ENCODE measurements around the gene ENTHD1.
"Not testable (repeated sequence)": the region's sequence is repeated elsewhere in the genome, so short reads cannot be mapped to it uniquely, and the experiment has no call there.

ENTHD1 gene

GRCh38 chr22:39913886-39914285, 20.3 kb upstream of the ENTHD1 start:
- H3K27me3 Mint-ChIP-seq (ENCODE audit: low read depth), result no peaks in the 10 kb centered on the region
- H3K27ac Mint-ChIP-seq, result peak overlapping the region; percentile 19
- H3K36me3 Mint-ChIP-seq (ENCODE audit: low read depth), result peaks cover 53% of the 10 kb centered on the region
- peaks cover 82% of the 10 kb centered on the region for H3K4me1 Mint-ChIP-seq (ENCODE audit: low read depth)
- H3K9me3 Mint-ChIP-seq, result peaks cover 3% of the 10 kb centered on the region
- H3K4me3 Mint-ChIP-seq, result peak overlapping the region; percentile 4

- Mint-ChIP-seq H3K9me3 (peaks cover 3% of the 10 kb centered on the region), H3K4me1 (ENCODE audit: low read depth) (peaks cover 85% of the 10 kb centered on the region), H3K27me3 (ENCODE audit: low read depth) (no peaks in the 10 kb centered on the region), H3K36me3 (ENCODE audit: low read depth) (peaks cover 56% of the 10 kb centered on the region), H3K27ac (no peak overlapping the region), H3K4me3 (no peak overlapping the region)
These were observed 19.8 kb upstream of the ENTHD1 start for GRCh38 chr22:39913321-39913720.

GRCh38 chr22:39910876-39911613, 17.5 kb upstream of the ENTHD1 start:
- Mint-ChIP-seq H3K9me3 (peaks cover 3% of the 10 kb centered on the region), H3K4me3 (peak overlapping the region; percentile 77), H3K4me1 (ENCODE audit: low read depth) (peaks cover 84% of the 10 kb centered on the region), H3K36me3 (ENCODE audit: low read depth) (peaks cover 47% of the 10 kb centered on the region), H3K27ac (peak overlapping the region; percentile 89), H3K27me3 (ENCODE audit: low read depth) (no peaks in the 10 kb centered on the region)

GRCh38 chr22:39908737-39909136, 15.2 kb upstream of the ENTHD1 start:
- Mint-ChIP-seq H3K27me3 (ENCODE audit: low read depth) (no peaks in the 10 kb centered on the region), H3K9me3 (peaks cover 3% of the 10 kb centered on the region), H3K4me3 (peak overlapping the region; percentile 98), H3K4me1 (ENCODE audit: low read depth) (peaks cover 81% of the 10 kb centered on the region), H3K36me3 (ENCODE audit: low read depth) (peaks cover 56% of the 10 kb centered on the region), H3K27ac (peak overlapping the region; percentile 91)

- peak overlapping the region; percentile 98 for H3K4me3 Mint-ChIP-seq
These were observed 14.6 kb upstream of the ENTHD1 start for GRCh38 chr22:39908136-39908535.

GRCh38 chr22:39907605-39908097, 14.1 kb upstream of the ENTHD1 start:
- Mint-ChIP-seq H3K36me3 (ENCODE audit: low read depth) (peaks cover 52% of the 10 kb centered on the region), H3K4me3 (peak overlapping the region; percentile 98), H3K9me3 (peaks cover 3% of the 10 kb centered on the region), H3K27me3 (ENCODE audit: low read depth) (no peaks in the 10 kb centered on the region), H3K27ac (peak overlapping the region; percentile 91), H3K4me1 (ENCODE audit: low read depth) (peaks cover 73% of the 10 kb centered on the region)

More at GRCh38 chr22:39908136-39908535, 14.6 kb upstream of the ENTHD1 start:
- H3K36me3 Mint-ChIP-seq (ENCODE audit: low read depth), result peaks cover 51% of the 10 kb centered on the region
- H3K27ac Mint-ChIP-seq, result peak overlapping the region; percentile 91
- H3K4me1 Mint-ChIP-seq (ENCODE audit: low read depth), result peaks cover 75% of the 10 kb centered on the region
- H3K9me3 Mint-ChIP-seq, result peaks cover 3% of the 10 kb centered on the region
- no peaks in the 10 kb centered on the region for H3K27me3 Mint-ChIP-seq (ENCODE audit: low read depth)

GRCh38 chr22:39907047-39907446, 13.5 kb upstream of the ENTHD1 start:
- Mint-ChIP-seq H3K9me3 (peaks cover 3% of the 10 kb centered on the region), H3K36me3 (ENCODE audit: low read depth) (peaks cover 49% of the 10 kb centered on the region), H3K4me3 (peak overlapping the region; percentile 98), H3K27ac (peak overlapping the region; percentile 91), H3K4me1 (ENCODE audit: low read depth) (peaks cover 67% of the 10 kb centered on the region), H3K27me3 (ENCODE audit: low read depth) (no peaks in the 10 kb centered on the region)

- Mint-ChIP-seq H3K9me3 (peaks cover 3% of the 10 kb centered on the region), H3K4me3 (peak overlapping the region; percentile 98), H3K27me3 (ENCODE audit: low read depth) (no peaks in the 10 kb centered on the region), H3K4me1 (ENCODE audit: low read depth) (peaks cover 59% of the 10 kb centered on the region), H3K27ac (peak overlapping the region; percentile 91), H3K36me3 (ENCODE audit: low read depth) (peaks cover 49% of the 10 kb centered on the region)
These were observed 12.6 kb upstream of the ENTHD1 start for GRCh38 chr22:39906207-39906606.

GRCh38 chr22:39905687-39906086, 12.1 kb upstream of the ENTHD1 start:
- peaks cover 57% of the 10 kb centered on the region for H3K4me1 Mint-ChIP-seq (ENCODE audit: low read depth)
- H3K9me3 Mint-ChIP-seq, result peaks cover 3% of the 10 kb centered on the region
- H3K36me3 Mint-ChIP-seq (ENCODE audit: low read depth), result peaks cover 50% of the 10 kb centered on the region
- no peaks in the 10 kb centered on the region for H3K27me3 Mint-ChIP-seq (ENCODE audit: low read depth)
- H3K27ac Mint-ChIP-seq, result peak overlapping the region; percentile 91
- peak overlapping the region; percentile 98 for H3K4me3 Mint-ChIP-seq

- peak overlapping the region; percentile 98 for H3K4me3 Mint-ChIP-seq
- peaks cover 56% of the 10 kb centered on the region for H3K4me1 Mint-ChIP-seq (ENCODE audit: low read depth)
- H3K9me3 Mint-ChIP-seq, result peaks cover under 1% of the 10 kb centered on the region
- peak overlapping the region; percentile 91 for H3K27ac Mint-ChIP-seq
- H3K27me3 Mint-ChIP-seq (ENCODE audit: low read depth), result no peaks in the 10 kb centered on the region
- H3K36me3 Mint-ChIP-seq (ENCODE audit: low read depth), result peaks cover 49% of the 10 kb centered on the region
These were observed 11.3 kb upstream of the ENTHD1 start for GRCh38 chr22:39904862-39905261.

- H3K36me3 Mint-ChIP-seq (ENCODE audit: low read depth), result peaks cover 43% of the 10 kb centered on the region
- not testable (repeated sequence) for H3K9me3 Mint-ChIP-seq; H3K27me3 Mint-ChIP-seq (ENCODE audit: low read depth)
- peak overlapping the region; percentile 91 for H3K27ac Mint-ChIP-seq
- H3K4me3 Mint-ChIP-seq, result peak overlapping the region; percentile 98
- peaks cover 52% of the 10 kb centered on the region for H3K4me1 Mint-ChIP-seq (ENCODE audit: low read depth)
These were observed 10.5 kb upstream of the ENTHD1 start for GRCh38 chr22:39904024-39904423.

- Mint-ChIP-seq H3K4me3 (peak overlapping the region; percentile 98), H3K36me3 (ENCODE audit: low read depth) (peaks cover 37% of the 10 kb centered on the region), H3K27ac (peak overlapping the region; percentile 96), H3K9me3 (no peaks in the 10 kb centered on the region), H3K27me3 (ENCODE audit: low read depth) (no peaks in the 10 kb centered on the region), H3K4me1 (ENCODE audit: low read depth) (peaks cover 35% of the 10 kb centered on the region)
These were observed 8.1 kb upstream of the ENTHD1 start for GRCh38 chr22:39901565-39902146.

GRCh38 chr22:39900306-39901227, 7.0 kb upstream of the ENTHD1 start, which contains the start of gene GRAP2:
GRAP2 (plus strand) TSS chr22:39901084; CDS start chr22:39947107, 46,023 bp downstream.
- Mint-ChIP-seq H3K36me3 (ENCODE audit: low read depth) (peaks cover 31% of the 10 kb centered on the region), H3K9me3 (no peaks in the 10 kb centered on the region), H3K27ac (peak within 1 kb of the TSS; percentile 96), H3K4me1 (ENCODE audit: low read depth) (peaks cover 25% of the 10 kb centered on the region), H3K27me3 (ENCODE audit: low read depth) (no peaks in the 10 kb centered on the region), H3K4me3 (peak within 1 kb of the TSS; percentile 98)

GRCh38 chr22:39898997-39899396, 5.4 kb upstream of the ENTHD1 start:
- H3K27ac Mint-ChIP-seq, result no peak overlapping the region
- H3K36me3 Mint-ChIP-seq (ENCODE audit: low read depth), result peaks cover 17% of the 10 kb centered on the region
- peaks cover 17% of the 10 kb centered on the region for H3K4me1 Mint-ChIP-seq (ENCODE audit: low read depth)
- H3K27me3 Mint-ChIP-seq (ENCODE audit: low read depth), result no peaks in the 10 kb centered on the region
- no peak overlapping the region for H3K4me3 Mint-ChIP-seq
- H3K9me3 Mint-ChIP-seq, result no peaks in the 10 kb centered on the region

Data from T-helper 1 cell treated with Interleukin-12 subunit alpha and Interleukin-12 subunit beta and Interleukin-4 antibody, amounts not matched to agents 30 μg/mL and 1 μg/mL, for 36 hours (primary cell).